ENCODE data around the gene MCRS1.

Gene MCRS1

GRCh38 chr12:49531745-49532144 is 36.2 kb downstream of the MCRS1 start:
- in situ Hi-C loops (cut with HindIII; ENCODE audit: low sequenced_read_pairs) = no loop called here

DNA sequence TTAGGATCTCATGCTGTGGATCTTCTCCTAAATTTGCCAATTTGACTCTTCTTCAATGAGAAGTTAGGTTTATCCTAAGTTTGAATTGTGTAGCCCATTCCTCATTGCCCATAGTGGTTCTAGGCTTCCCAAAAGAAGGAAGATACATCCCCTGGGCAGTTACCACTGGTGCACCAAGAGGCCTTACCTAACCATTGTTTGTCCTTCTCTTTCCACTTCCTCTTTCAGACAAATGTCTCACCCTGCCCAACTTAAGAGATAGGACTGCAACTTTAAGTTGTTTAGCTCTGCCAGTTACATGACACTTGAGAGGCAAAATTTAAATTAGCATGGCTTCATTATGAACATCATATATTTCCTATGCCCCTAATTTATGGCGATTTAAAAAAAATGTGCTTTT is 38.5 kb downstream of the MCRS1 start:
- in situ Hi-C loops (cut with HindIII; ENCODE audit: low sequenced_read_pairs) = no loop called here

DNA sequence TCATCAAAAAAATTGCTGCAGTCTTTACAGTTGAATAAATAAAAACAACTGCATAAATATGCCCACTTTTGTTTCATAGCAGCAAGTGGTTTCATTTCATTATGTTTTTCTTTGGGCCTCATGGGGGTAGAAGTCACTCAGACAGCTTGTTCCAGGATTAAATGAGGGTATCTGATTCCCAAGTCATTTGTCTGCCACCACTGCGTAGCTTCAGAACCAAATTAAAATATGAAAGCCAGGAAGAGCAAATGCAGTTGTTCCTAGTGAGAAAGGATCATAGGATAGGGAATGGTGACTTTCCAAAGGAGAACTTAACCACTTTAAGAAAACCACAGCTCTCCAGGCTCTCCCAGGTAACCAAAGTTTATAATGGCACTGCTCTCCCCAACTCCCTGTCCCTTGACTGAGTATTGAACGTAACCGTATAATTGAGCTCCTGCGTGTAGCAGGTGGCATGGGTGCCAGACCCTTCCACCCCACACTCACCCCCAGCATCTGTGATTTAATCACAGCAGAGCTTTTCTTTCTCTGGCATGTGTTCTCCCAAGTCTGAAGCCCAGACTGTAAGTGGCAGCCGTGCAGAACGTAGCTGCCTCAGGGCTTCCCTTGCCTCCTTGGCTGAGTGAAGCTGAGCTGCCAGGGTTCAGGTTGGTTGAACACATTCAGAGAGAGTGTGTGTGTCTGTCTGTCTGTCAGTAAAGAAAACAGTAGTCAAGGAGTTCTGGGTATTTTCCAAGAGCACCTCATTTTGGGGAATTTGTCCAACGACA is 40.4 kb downstream of the MCRS1 start:
- in situ Hi-C loops (cut with HindIII; ENCODE audit: low sequenced_read_pairs) = no loop called here

DNA sequence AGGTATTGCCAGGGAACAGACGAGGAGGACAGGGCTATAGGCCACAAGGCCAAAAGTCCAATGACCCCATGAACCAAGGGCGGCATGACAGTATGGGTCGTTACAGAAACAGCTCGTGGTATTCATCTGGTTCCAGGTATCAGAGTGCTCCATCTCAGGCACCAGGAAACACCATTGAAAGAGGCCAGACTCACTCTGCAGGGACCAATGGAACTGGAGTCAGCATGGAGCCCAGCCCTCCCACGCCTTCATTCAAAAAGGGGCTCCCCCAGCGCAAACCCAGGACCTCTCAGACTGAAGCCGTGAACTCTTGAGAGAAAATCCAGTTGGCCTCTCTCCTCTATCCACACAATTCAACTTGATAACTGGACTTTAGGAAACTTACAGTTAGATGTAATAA is 42.0 kb downstream of the MCRS1 start:
- in situ Hi-C loops (cut with HindIII; ENCODE audit: low sequenced_read_pairs) = no loop called here

DNA sequence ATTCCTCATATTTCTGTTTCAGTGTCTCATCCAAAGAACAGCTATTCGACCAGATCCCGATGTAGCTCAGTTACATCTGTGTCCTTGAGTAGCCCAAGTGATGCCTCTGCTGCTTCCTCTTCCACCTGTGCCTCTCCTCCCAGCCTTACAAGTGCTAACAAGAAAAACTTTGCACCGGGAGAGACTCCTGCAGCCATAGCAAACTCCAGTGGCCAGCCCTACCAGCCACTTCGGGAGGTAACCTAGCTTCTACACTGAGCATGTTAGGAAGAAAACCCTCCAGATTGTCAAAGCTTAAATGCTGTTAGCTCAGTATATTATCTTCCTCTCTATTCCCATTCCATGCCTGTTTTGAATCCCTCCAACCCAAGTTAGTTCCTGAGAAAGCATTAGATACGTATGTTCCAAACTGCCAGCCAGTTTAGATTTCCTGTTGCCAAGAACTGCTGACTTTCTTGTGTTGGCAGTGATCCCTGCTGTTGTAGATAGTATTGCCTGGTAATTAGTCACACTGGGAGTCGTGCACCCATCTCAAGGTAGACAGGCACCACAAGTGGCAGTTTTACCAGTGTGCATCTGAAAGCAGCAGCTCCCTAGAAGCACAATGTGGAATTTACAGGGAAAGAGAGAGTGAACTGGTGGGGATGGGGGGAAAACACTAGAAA is 43.1 kb downstream of the MCRS1 start:
- in situ Hi-C loops (cut with HindIII; ENCODE audit: low sequenced_read_pairs) = no loop called here

GRCh38 chr12:49521389-49521788 is 46.6 kb downstream of the MCRS1 start:
- in situ Hi-C loops (cut with HindIII; ENCODE audit: low sequenced_read_pairs) = no loop called here

- in situ Hi-C loops (cut with HindIII; ENCODE audit: low sequenced_read_pairs) = no loop called here
Observed at GRCh38 chr12:49519574-49519936, 48.4 kb downstream of the MCRS1 start.

GRCh38 chr12:49518914-49519573 is 48.9 kb downstream of the MCRS1 start:
- in situ Hi-C loops (cut with HindIII; ENCODE audit: low sequenced_read_pairs) = no loop called here

- in situ Hi-C loops (cut with HindIII; ENCODE audit: low sequenced_read_pairs) = no loop called here
Observed at GRCh38 chr12:49515266-49515665, 52.7 kb downstream of the MCRS1 start.

- in situ Hi-C loops (cut with HindIII; ENCODE audit: low sequenced_read_pairs) = loop anchor here (5.0 kb wide), 1 partner anchor 45 kb away; no protein-coding TSS in a partner anchor
Observed at GRCh38 chr12:49512546-49512945, 55.4 kb downstream of the MCRS1 start.

GRCh38 chr12:49511410-49511809 is 56.5 kb downstream of the MCRS1 start:
- in situ Hi-C loops (cut with HindIII; ENCODE audit: low sequenced_read_pairs) = loop anchor here (5.0 kb wide), 1 partner anchor 46 kb away; no protein-coding TSS in a partner anchor

- in situ Hi-C loops (cut with HindIII; ENCODE audit: low sequenced_read_pairs) = loop anchor here (5.0 kb wide), 1 partner anchor 48 kb away; no protein-coding TSS in a partner anchor
Observed at GRCh38 chr12:49509681-49510080, 58.3 kb downstream of the MCRS1 start.

All from endothelial cell of hepatic sinusoid (primary cell).